ENCODE results near the gene ZC3H12A.
"Not testable (repeated sequence)": the region's sequence is repeated elsewhere in the genome, so short reads cannot be mapped to it uniquely, and the experiment has no call there.

ZC3H12A gene

DNA sequence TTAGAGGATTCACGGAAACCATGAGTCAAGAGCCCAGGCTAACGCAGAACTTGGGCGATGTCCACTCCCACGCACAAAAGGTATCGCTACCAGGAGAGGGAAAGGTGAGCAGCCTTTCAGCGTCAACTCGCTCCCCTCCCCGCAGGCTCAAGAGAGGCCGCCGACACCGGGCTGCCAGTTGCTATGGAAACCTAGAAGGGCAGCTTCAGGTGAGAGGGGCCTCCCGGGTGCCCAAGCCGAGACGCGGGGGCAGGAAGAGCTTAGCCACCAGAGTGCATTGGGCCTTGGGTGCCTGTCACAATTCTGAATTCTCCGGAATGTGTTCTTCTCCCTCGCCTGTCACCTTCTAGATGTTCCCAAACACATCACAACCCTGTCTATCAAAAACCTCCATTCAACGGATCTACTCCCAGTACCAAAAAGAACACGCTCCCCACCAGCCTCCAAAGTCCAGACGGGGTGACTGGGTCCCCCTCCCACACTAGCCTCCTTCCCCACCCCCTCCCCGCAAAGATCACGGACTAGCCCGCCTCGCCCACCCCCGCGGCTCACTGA lies 39.5 kb downstream of the ZC3H12A start:
- Histone ChIP-seq H2AFZ (ENCODE audit: low read depth) (peak overlapping the region; percentile 95), H3K9ac (peak overlapping the region; percentile 53; the same call in 1 of the 2 replicates)

DNA sequence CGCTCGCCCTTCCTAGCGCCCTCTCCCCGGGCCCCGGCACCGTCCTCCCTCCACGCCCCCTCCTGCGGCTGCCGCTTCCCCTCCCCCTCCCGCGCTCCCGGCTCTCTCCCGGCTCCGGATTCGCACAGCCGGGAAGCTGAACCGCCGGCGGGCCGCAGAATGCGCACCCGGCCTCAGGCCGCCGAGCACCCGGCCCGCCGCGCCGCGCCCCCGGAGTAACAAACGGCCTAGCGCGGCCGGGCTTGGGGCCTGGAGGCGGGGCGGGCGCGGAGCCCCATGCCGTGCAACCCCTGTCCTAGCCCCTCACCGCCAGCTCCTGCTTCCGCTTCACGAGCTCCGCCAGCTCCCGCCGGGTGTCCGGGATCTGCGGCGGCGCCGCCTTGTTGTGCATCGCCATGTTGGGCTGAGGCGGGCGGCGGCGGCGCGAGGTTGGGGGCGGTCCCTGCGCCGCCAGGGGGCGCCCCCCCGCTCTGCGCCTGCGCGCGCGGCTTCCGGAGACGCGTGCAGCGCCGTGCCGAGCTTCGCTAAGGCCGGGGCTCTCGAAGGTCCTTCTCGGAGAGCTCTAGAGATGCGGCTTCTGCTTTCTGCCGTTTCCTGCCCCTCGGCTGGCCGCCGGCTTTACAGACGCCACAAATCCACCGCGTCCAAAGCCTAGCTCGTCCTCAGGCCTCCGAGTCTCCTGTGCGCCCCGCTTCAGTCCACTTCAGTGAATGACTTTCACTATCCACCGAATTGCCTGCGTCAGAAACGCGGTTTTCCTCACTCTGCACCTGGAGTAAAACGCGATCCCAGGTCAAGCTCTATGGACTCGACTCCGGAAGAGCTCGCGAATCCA lies 40.2 kb downstream of the ZC3H12A start, which contains the start of gene MEAF6:
TSS of gene MEAF6 (minus strand) at position 417 of the 835 bp plus-strand sequence. CDS start at position 397, 20 bp downstream.
- Histone ChIP-seq H2AFZ (ENCODE audit: low read depth) (peak within 1 kb of the TSS; percentile 95), H3K4me3 (IDR thresholded peaks at IDR 0.05; ENCODE audit: insufficient read depth, low read depth, low read length) (no peak within 1 kb of the TSS), H3K4me2 (peak within 1 kb of the TSS; percentile 80), H3K79me2 (ENCODE audit: insufficient read depth, low read depth) (peaks cover 14% of the 10 kb centered on the region; the same call in 1 of the 2 replicates), H3K36me3 (ENCODE audit: insufficient read depth) (no peaks in the 10 kb centered on the region; the same call in 1 of the 2 replicates), H3K9ac (peak within 1 kb of the TSS; percentile 53; the same call in 1 of the 2 replicates), H4K20me1 (ENCODE audit: insufficient read depth) (no peaks in the 10 kb centered on the region), H3K4me1 (ENCODE audit: low read depth, poor library complexity, severe bottlenecking) (peaks cover 24% of the 10 kb centered on the region), H3K27me3 (ENCODE audit: insufficient read depth, low read depth) (no peaks in the 10 kb centered on the region), H3K27ac (peak within 1 kb of the TSS; percentile 44)
- TF ChIP-seq, protein P1, sequence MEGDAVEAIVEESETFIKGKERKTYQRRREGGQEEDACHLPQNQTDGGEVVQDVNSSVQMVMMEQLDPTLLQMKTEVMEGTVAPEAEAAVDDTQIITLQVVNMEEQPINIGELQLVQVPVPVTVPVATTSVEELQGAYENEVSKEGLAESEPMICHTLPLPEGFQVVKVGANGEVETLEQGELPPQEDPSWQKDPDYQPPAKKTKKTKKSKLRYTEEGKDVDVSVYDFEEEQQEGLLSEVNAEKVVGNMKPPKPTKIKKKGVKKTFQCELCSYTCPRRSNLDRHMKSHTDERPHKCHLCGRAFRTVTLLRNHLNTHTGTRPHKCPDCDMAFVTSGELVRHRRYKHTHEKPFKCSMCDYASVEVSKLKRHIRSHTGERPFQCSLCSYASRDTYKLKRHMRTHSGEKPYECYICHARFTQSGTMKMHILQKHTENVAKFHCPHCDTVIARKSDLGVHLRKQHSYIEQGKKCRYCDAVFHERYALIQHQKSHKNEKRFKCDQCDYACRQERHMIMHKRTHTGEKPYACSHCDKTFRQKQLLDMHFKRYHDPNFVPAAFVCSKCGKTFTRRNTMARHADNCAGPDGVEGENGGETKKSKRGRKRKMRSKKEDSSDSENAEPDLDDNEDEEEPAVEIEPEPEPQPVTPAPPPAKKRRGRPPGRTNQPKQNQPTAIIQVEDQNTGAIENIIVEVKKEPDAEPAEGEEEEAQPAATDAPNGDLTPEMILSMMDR (conservative IDR thresholded peaks at IDR 0.05; ENCODE audit: low read depth, low read length) = peak; percentile 69

More for the DNA sequence above, 39.5 kb downstream of the ZC3H12A start:
- Histone ChIP-seq H3K36me3 (ENCODE audit: insufficient read depth) (no peaks in the 10 kb centered on the region; the same call in 1 of the 2 replicates), H3K4me2 (peak overlapping the region; percentile 80), H3K79me2 (ENCODE audit: insufficient read depth, low read depth) (peaks cover 14% of the 10 kb centered on the region; the same call in 1 of the 2 replicates), H3K4me1 (ENCODE audit: low read depth, poor library complexity, severe bottlenecking) (peaks cover 31% of the 10 kb centered on the region), H3K27me3 (ENCODE audit: insufficient read depth, low read depth) (no peaks in the 10 kb centered on the region), H4K20me1 (ENCODE audit: insufficient read depth) (no peaks in the 10 kb centered on the region), H3K4me3 (IDR thresholded peaks at IDR 0.05; ENCODE audit: insufficient read depth, low read depth, low read length) (no peak overlapping the region), H3K27ac (peak overlapping the region; percentile 44; the same call in 1 of the 2 replicates)
- TF ChIP-seq, protein P1 (conservative IDR thresholded peaks at IDR 0.05; ENCODE audit: low read depth, low read length) = no peak

DNA sequence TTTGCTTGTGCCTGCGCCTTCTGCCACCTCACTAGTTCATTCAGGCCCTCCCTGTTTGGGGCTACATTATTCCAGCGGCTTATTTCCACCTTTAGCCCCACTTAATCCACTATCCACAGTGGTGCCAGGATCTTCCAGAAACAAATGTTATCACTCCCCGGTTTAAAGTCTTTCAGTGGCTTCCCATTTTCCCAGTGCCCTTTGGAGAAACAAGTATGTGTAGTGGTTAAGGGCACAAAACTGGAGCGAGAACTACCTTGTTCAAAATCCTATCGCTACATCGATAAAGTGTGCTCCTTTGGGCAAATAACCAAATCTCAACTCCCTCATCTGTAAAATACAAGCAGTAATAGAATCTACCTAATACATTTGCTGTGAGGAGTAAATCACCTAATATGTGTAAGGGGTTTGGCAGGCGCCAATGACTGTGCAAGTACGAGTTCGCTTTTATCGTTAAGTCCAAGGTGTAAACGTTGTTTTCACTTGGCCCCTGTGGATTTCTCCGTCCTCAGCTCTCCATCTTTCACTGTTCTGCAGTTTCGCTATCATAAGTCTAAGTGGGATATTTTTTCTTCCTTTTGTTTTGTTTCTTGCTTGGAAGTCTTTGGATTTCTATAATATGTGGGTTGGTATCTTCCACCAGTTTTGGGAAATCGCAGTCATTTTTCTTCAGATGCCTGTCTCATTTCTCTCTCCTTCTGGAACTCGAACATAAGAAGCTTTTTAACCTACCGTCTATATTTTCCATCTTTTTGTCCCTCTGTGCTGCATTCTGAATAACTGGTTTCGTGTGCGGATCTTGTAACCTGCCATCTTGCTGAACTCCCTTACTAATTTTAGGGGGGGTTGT lies 41.0 kb downstream of the ZC3H12A start:
- TF ChIP-seq, protein P1 (conservative IDR thresholded peaks at IDR 0.05; ENCODE audit: low read depth, low read length) = no peak
- no peak overlapping the region for H3K4me3 ChIP-seq (IDR thresholded peaks at IDR 0.05; ENCODE audit: insufficient read depth, low read depth, low read length)
- H2AFZ ChIP-seq (ENCODE audit: low read depth) = peak overlapping the region; percentile 95
- H4K20me1 ChIP-seq (ENCODE audit: insufficient read depth) = no peaks in the 10 kb centered on the region
- peak overlapping the region; percentile 53; the same call in 1 of the 2 replicates for H3K9ac ChIP-seq
- peaks cover 14% of the 10 kb centered on the region; the same call in 1 of the 2 replicates for H3K79me2 ChIP-seq (ENCODE audit: insufficient read depth, low read depth)
- peaks cover 18% of the 10 kb centered on the region for H3K4me1 ChIP-seq (ENCODE audit: low read depth, poor library complexity, severe bottlenecking)
- H3K27ac ChIP-seq = peak overlapping the region; percentile 44; the same call in 1 of the 2 replicates
- no peaks in the 10 kb centered on the region; the same call in 1 of the 2 replicates for H3K36me3 ChIP-seq (ENCODE audit: insufficient read depth)
- no peaks in the 10 kb centered on the region for H3K27me3 ChIP-seq (ENCODE audit: insufficient read depth, low read depth)
- H3K4me2 ChIP-seq = peak overlapping the region; percentile 64

DNA sequence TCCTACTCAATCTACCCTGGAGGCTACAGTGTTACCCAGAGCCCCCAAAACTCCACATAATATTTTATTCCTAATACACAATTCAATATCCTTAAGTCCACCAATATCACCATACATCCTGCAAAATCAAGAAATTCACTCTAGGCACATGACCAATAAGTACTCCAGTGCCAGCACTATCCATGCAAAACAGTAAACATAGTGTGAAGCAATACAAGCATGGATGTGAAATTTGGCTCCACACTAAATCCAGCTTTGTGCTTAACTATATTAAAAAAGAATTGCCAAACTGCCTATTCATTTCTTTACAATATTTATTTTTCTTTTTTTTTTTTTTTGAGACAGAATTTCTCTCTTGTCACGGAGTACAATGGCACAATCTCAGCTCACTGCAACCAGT lies 43.2 kb downstream of the ZC3H12A start:
- H3K79me2 ChIP-seq (ENCODE audit: insufficient read depth, low read depth) = peaks cover 13% of the 10 kb centered on the region; the same call in 1 of the 2 replicates
- H3K9ac ChIP-seq = no peak overlapping the region
- H3K27ac ChIP-seq = no peak overlapping the region
- H3K4me3 ChIP-seq (IDR thresholded peaks at IDR 0.05; ENCODE audit: insufficient read depth, low read depth, low read length) = no peak overlapping the region
- H3K4me1 ChIP-seq (ENCODE audit: low read depth, poor library complexity, severe bottlenecking) = peaks cover 16% of the 10 kb centered on the region
- H3K4me2 ChIP-seq = no peak overlapping the region
- no peaks in the 10 kb centered on the region for H4K20me1 ChIP-seq (ENCODE audit: insufficient read depth)
- no peaks in the 10 kb centered on the region for H3K27me3 ChIP-seq (ENCODE audit: insufficient read depth, low read depth)
- H3K36me3 ChIP-seq (ENCODE audit: insufficient read depth) = no peaks in the 10 kb centered on the region; the same call in 1 of the 2 replicates
- TF ChIP-seq, protein P1 (conservative IDR thresholded peaks at IDR 0.05; ENCODE audit: low read depth, low read length) = no peak
- H2AFZ ChIP-seq (ENCODE audit: low read depth) = no peak overlapping the region

DNA sequence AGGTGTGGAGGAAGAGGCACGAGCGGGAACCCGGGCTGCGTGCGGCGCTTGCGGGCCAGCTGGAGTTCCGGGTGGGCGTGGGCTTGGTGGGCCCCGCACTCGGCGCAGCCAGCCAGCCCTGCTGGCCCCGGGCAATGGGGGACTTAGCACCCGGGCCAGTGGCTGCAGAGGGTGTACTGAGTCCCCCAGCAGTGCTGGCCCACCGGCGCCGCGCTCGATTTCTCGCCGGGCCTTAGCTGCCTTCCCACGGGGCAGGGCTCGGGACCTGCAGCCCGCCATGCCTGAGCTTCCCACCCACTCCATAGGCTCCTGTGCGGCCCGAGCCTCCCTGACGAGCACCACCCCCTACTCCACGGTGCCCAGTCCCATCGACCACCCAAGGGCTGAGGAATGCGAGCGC lies 43.9 kb downstream of the ZC3H12A start:
- H3K4me3 ChIP-seq (IDR thresholded peaks at IDR 0.05; ENCODE audit: insufficient read depth, low read depth, low read length); H3K27ac ChIP-seq; H3K27me3 ChIP-seq (ENCODE audit: insufficient read depth, low read depth); H3K4me1 ChIP-seq (ENCODE audit: low read depth, poor library complexity, severe bottlenecking); H3K79me2 ChIP-seq (ENCODE audit: insufficient read depth, low read depth); H3K4me2 ChIP-seq; H2AFZ ChIP-seq (ENCODE audit: low read depth); H4K20me1 ChIP-seq (ENCODE audit: insufficient read depth); H3K9ac ChIP-seq; H3K36me3 ChIP-seq (ENCODE audit: insufficient read depth): not testable (repeated sequence)

DNA sequence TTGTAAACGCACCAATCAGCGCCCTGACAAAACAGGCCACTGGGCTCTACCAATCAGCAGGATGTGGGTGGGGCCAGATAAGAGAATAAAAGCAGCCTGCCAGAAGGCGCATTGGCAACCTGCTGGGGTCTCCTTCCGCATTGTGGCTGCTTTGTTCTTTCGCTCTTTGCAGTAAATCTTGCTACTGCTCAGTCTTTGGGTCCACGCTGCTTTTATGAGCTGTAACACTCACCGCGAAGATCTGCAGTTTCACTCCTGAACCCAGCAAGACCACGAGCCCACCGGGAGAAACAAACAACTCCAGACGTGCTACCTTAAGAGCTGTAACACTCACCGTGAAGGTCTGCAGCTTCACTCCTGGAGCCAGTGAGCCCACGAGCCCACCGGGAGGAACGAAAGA lies 44.5 kb downstream of the ZC3H12A start:
- H2AFZ ChIP-seq (ENCODE audit: low read depth); H3K4me2 ChIP-seq; H3K4me1 ChIP-seq (ENCODE audit: low read depth, poor library complexity, severe bottlenecking); H3K4me3 ChIP-seq (IDR thresholded peaks at IDR 0.05; ENCODE audit: insufficient read depth, low read depth, low read length); H3K27me3 ChIP-seq (ENCODE audit: insufficient read depth, low read depth); H3K27ac ChIP-seq; H3K9ac ChIP-seq; H4K20me1 ChIP-seq (ENCODE audit: insufficient read depth); H3K79me2 ChIP-seq (ENCODE audit: insufficient read depth, low read depth); H3K36me3 ChIP-seq (ENCODE audit: insufficient read depth): not testable (repeated sequence)

All from KMS-11 (cell line).